Fibroblast of peridontal ligament (primary cell): ENCODE results near the gene EIF4G3.

Experiments used
- DNase-seq: peaks from one replicate; pipeline ENCODE4 v3.0.0-alpha.2; 2010; ENCODE audit errors: extremely low read depth

The EIF4G3 gene

GRCh38 chr1:20760322-20760721 is 416.4 kb downstream of the EIF4G3 start:
- DNase-seq, result no peak
